ENCODE measurements around the gene KCNMA1. TPM values are rescaled to one million over a fixed set of nuclear protein-coding genes. Genes with fewer than 3 reads are reported as not detected.

The KCNMA1 gene
- total RNA-seq, 1 experiment from 2014 or later: 0.49 TPM

DNA sequence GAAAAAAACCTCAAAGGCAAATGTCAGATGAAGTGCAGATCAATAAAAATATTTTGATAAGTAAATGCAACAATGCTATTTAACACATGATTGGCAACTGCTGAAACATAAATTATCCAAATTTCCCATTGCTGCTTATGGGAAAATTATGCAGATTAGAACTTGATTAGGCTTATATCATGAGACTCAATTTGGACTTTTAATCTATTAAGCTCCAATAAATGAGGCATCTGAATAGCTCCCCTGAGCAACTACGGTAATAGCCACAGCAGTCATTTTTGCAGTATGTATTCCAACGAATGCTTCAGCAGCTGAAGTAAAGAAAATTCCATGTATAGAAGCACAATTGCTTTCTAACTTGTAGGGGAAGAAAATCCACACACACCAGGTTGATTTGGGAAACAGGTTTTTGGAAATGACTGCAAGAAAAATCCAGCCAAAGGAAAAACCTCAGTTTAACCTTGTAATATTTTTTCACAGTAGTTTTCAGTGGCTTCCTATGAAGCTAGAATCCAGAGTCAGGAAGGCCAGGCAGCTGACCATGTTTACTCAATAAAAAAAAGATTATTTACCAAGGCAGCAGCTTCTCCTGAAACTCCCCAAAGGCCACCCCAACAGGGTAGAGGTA is 716.1 kb downstream of the KCNMA1 start:
- H2AFZ ChIP-seq (ENCODE audit: low read depth, low read length, poor library complexity, severe bottlenecking): no peak overlapping the region
- no peak overlapping the region for H3K27ac ChIP-seq (ENCODE audit: low read depth, low read length)
- TF ChIP-seq, protein P1, sequence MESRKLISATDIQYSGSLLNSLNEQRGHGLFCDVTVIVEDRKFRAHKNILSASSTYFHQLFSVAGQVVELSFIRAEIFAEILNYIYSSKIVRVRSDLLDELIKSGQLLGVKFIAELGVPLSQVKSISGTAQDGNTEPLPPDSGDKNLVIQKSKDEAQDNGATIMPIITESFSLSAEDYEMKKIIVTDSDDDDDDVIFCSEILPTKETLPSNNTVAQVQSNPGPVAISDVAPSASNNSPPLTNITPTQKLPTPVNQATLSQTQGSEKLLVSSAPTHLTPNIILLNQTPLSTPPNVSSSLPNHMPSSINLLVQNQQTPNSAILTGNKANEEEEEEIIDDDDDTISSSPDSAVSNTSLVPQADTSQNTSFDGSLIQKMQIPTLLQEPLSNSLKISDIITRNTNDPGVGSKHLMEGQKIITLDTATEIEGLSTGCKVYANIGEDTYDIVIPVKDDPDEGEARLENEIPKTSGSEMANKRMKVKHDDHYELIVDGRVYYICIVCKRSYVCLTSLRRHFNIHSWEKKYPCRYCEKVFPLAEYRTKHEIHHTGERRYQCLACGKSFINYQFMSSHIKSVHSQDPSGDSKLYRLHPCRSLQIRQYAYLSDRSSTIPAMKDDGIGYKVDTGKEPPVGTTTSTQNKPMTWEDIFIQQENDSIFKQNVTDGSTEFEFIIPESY (IDR thresholded peaks at IDR 0.05; ENCODE audit: extremely low read depth, insufficient replicate concordance, low read length): no peak
- TF ChIP-seq, protein P2, sequence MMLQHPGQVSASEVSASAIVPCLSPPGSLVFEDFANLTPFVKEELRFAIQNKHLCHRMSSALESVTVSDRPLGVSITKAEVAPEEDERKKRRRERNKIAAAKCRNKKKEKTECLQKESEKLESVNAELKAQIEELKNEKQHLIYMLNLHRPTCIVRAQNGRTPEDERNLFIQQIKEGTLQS (IDR thresholded peaks at IDR 0.05): no peak
- TF ChIP-seq ZNF274 (IDR thresholded peaks at IDR 0.05; ENCODE audit: low read depth, low read length) (no peak), TCF7L2 (IDR thresholded peaks at IDR 0.05; ENCODE audit: borderline replicate concordance, extremely low read depth, insufficient read depth, insufficient read length) (no peak), CBX3 (IDR thresholded peaks at IDR 0.05; ENCODE audit: low read depth) (no peak), FOSL1 (IDR thresholded peaks at IDR 0.05; ENCODE audit: low read depth) (no peak), ELF1 (IDR thresholded peaks at IDR 0.05; ENCODE audit: borderline replicate concordance, low read depth) (no peak), ZFX (IDR thresholded peaks at IDR 0.05) (no peak), CEBPB (IDR thresholded peaks at IDR 0.05; ENCODE audit: low read depth) (no peak), POLR2A (IDR thresholded peaks at IDR 0.05; ENCODE audit: borderline replicate concordance, extremely low read depth, insufficient read depth, insufficient read length) (no peak), SIN3A (IDR thresholded peaks at IDR 0.05; ENCODE audit: low read depth) (no peak), EGR1 (IDR thresholded peaks at IDR 0.05; ENCODE audit: low read depth) (no peak), EZH2 (IDR thresholded peaks at IDR 0.05) (no peak), SP1 (IDR thresholded peaks at IDR 0.05; ENCODE audit: low read depth) (no peak), YY1 (IDR thresholded peaks at IDR 0.05; ENCODE audit: extremely low read depth, insufficient replicate concordance, low read depth, low read length) (no peak), EZH2phosphoT487 (IDR thresholded peaks at IDR 0.05; ENCODE audit: borderline replicate concordance) (no peak), POLR2AphosphoS5 (IDR thresholded peaks at IDR 0.05; ENCODE audit: low read depth, low read length) (no peak)
- TF ChIP-seq, protein P3, sequence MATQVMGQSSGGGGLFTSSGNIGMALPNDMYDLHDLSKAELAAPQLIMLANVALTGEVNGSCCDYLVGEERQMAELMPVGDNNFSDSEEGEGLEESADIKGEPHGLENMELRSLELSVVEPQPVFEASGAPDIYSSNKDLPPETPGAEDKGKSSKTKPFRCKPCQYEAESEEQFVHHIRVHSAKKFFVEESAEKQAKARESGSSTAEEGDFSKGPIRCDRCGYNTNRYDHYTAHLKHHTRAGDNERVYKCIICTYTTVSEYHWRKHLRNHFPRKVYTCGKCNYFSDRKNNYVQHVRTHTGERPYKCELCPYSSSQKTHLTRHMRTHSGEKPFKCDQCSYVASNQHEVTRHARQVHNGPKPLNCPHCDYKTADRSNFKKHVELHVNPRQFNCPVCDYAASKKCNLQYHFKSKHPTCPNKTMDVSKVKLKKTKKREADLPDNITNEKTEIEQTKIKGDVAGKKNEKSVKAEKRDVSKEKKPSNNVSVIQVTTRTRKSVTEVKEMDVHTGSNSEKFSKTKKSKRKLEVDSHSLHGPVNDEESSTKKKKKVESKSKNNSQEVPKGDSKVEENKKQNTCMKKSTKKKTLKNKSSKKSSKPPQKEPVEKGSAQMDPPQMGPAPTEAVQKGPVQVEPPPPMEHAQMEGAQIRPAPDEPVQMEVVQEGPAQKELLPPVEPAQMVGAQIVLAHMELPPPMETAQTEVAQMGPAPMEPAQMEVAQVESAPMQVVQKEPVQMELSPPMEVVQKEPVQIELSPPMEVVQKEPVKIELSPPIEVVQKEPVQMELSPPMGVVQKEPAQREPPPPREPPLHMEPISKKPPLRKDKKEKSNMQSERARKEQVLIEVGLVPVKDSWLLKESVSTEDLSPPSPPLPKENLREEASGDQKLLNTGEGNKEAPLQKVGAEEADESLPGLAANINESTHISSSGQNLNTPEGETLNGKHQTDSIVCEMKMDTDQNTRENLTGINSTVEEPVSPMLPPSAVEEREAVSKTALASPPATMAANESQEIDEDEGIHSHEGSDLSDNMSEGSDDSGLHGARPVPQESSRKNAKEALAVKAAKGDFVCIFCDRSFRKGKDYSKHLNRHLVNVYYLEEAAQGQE (IDR thresholded peaks at IDR 0.05; ENCODE audit: low read depth): no peak
- TF ChIP-seq, protein P4, sequence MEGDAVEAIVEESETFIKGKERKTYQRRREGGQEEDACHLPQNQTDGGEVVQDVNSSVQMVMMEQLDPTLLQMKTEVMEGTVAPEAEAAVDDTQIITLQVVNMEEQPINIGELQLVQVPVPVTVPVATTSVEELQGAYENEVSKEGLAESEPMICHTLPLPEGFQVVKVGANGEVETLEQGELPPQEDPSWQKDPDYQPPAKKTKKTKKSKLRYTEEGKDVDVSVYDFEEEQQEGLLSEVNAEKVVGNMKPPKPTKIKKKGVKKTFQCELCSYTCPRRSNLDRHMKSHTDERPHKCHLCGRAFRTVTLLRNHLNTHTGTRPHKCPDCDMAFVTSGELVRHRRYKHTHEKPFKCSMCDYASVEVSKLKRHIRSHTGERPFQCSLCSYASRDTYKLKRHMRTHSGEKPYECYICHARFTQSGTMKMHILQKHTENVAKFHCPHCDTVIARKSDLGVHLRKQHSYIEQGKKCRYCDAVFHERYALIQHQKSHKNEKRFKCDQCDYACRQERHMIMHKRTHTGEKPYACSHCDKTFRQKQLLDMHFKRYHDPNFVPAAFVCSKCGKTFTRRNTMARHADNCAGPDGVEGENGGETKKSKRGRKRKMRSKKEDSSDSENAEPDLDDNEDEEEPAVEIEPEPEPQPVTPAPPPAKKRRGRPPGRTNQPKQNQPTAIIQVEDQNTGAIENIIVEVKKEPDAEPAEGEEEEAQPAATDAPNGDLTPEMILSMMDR (IDR thresholded peaks at IDR 0.05 in 2 of 3, conservative IDR thresholded peaks at IDR 0.05 in 1 of 3; ENCODE audit: borderline replicate concordance in 1 of 3, insufficient read depth in 1 of 3, low read depth in 2 of 3, low read length in 2 of 3): no peak
- TF ChIP-seq, protein P5, sequence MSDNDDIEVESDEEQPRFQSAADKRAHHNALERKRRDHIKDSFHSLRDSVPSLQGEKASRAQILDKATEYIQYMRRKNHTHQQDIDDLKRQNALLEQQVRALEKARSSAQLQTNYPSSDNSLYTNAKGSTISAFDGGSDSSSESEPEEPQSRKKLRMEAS (IDR thresholded peaks at IDR 0.05): no peak
- H3K27me3 ChIP-seq (ENCODE audit: insufficient read depth, low read length): peaks cover 19% of the 10 kb centered on the region
- H3K79me2 ChIP-seq (ENCODE audit: insufficient read depth, low read length): no peaks in the 10 kb centered on the region
- H3K4me3 ChIP-seq (replicated peaks in 1 of 2; ENCODE audit: low read depth in 1 of 2, low read length in 2 of 2): no peak overlapping the region
- no TSS peak for BruUV-seq (replicated peaks)
- RAD21 ChIA-PET (ENCODE audit: low non-redundant PET in 1 of 2, low total read pairs in 2 of 2, uncharacterized antibody in 2 of 2, unreplicated experiment in 2 of 2): no interaction called here
- H3K9me2 ChIP-seq (ENCODE audit: insufficient read depth): no peaks in the 10 kb centered on the region
- no peaks in the 10 kb centered on the region for H3K36me3 ChIP-seq (ENCODE audit: control insufficient read depth in 1 of 2, insufficient read depth in 2 of 2, low read length in 2 of 2)
- CTCF ChIA-PET: no interaction called here
- H3K9me3 ChIP-seq (ENCODE audit: control insufficient read depth in 1 of 2, insufficient read depth in 1 of 2, low read depth in 1 of 2, low read length in 2 of 2): no peaks in the 10 kb centered on the region
- POLR2A ChIA-PET: no interaction called here
- no peaks in the 10 kb centered on the region for H4K20me1 ChIP-seq (ENCODE audit: insufficient read depth)
- H3K9ac ChIP-seq (ENCODE audit: low read length): no peak overlapping the region
- H3K4me1 ChIP-seq (ENCODE audit: control insufficient read depth in 1 of 2, insufficient read depth in 2 of 2, low read length in 2 of 2): no peaks in the 10 kb centered on the region
- ATAC-seq (no peak), DNase-seq (ENCODE audit: low read depth, low spot score) (no peak)
- H3K4me2 ChIP-seq (ENCODE audit: low read length): no peak overlapping the region
- intact Hi-C loops (cut with micrococcal nuclease): no loop called here

Data from HCT116 (cell line).